ENCODE data around the gene ZC3HAV1. TPM values are rescaled to one million over a fixed set of nuclear protein-coding genes. Genes with fewer than 3 reads are reported as not detected.
"Not testable (repeated sequence)": the region's sequence is repeated elsewhere in the genome, so short reads cannot be mapped to it uniquely, and the experiment has no call there.

ZC3HAV1 gene
- total RNA-seq, 2 experiments from 2014 or later: 124 to 129 TPM

GRCh38 chr7:139078399-139078798, 31.1 kb downstream of the ZC3HAV1 start:
- H3K36me3 Mint-ChIP-seq (ENCODE audit: low read depth): peaks cover 89% of the 10 kb centered on the region
- POLR2A ChIA-PET: interaction anchor here (0.7 kb wide), 1 partner anchor 29 kb away, joined by 3 read pairs; no protein-coding TSS in a partner anchor
- H3K27me3 Mint-ChIP-seq: no peaks in the 10 kb centered on the region
- H3K4me1 Mint-ChIP-seq: peaks cover 73% of the 10 kb centered on the region
- CTCF ChIA-PET: interaction anchor here (0.6 kb wide), 1 partner anchor 12 kb away, joined by 3 read pairs; no protein-coding TSS in a partner anchor
- H3K4me3 Mint-ChIP-seq: no peak overlapping the region
- peak overlapping the region; percentile 19 for H3K27ac Mint-ChIP-seq
- no peak for DNase-seq
- no peaks in the 10 kb centered on the region for H3K9me3 Mint-ChIP-seq

- CTCF ChIA-PET: interaction anchor here (19.6 kb wide), 1 partner anchor 30 kb away, joined by 225 read pairs; no protein-coding TSS in a partner anchor
- Mint-ChIP-seq H3K36me3 (ENCODE audit: low read depth) (peaks cover 83% of the 10 kb centered on the region), H3K27ac (peak overlapping the region; percentile 76), H3K4me1 (peaks cover 71% of the 10 kb centered on the region)
- H3K4me3 Mint-ChIP-seq, POLR2A ChIA-PET, H3K27me3 Mint-ChIP-seq, H3K9me3 Mint-ChIP-seq, DNase-seq: not testable (repeated sequence)
Observed at GRCh38 chr7:139077706-139078105, 31.8 kb downstream of the ZC3HAV1 start.

- ChIA-PET CTCF (interaction anchor here (0.8 to 19.6 kb wide), 17 partner anchors 10 to 190 kb away, joined by 3 to 225 read pairs (median 6); no protein-coding TSS in a partner anchor), POLR2A (no interaction called here)
Observed at GRCh38 chr7:139075871-139076686, 33.4 kb downstream of the ZC3HAV1 start.

GRCh38 chr7:139075031-139075652, 34.4 kb downstream of the ZC3HAV1 start:
- peak overlapping the region; percentile 54 for H3K4me3 Mint-ChIP-seq
- no peaks in the 10 kb centered on the region for H3K9me3 Mint-ChIP-seq
- POLR2A ChIA-PET: interaction anchor here (0.7 kb wide), 1 partner anchor 9 kb away, joined by 3 read pairs; no protein-coding TSS in a partner anchor
- H3K27ac Mint-ChIP-seq: peak overlapping the region; percentile 70
- peaks cover 63% of the 10 kb centered on the region for H3K4me1 Mint-ChIP-seq
- peak; percentile 83 for DNase-seq
- H3K36me3 Mint-ChIP-seq (ENCODE audit: low read depth): peaks cover 77% of the 10 kb centered on the region
- no peaks in the 10 kb centered on the region for H3K27me3 Mint-ChIP-seq
- CTCF ChIA-PET: interaction anchor here (0.6 to 19.6 kb wide), 24 partner anchors 9 to 191 kb away, joined by 3 to 225 read pairs (median 5); partner anchors contain the start of gene ZC3HAV1L

More at GRCh38 chr7:139075871-139076686, 33.4 kb downstream of the ZC3HAV1 start:
- H3K9me3 Mint-ChIP-seq: no peaks in the 10 kb centered on the region
- DNase-seq: no peak
- no peak overlapping the region for H3K4me3 Mint-ChIP-seq
- H3K27ac Mint-ChIP-seq: peak overlapping the region; percentile 81
- peaks cover 72% of the 10 kb centered on the region for H3K4me1 Mint-ChIP-seq
- H3K36me3 Mint-ChIP-seq (ENCODE audit: low read depth): peaks cover 84% of the 10 kb centered on the region
- no peaks in the 10 kb centered on the region for H3K27me3 Mint-ChIP-seq

- Mint-ChIP-seq H3K4me3 (peak overlapping the region; percentile 62), H3K36me3 (ENCODE audit: low read depth) (peaks cover 71% of the 10 kb centered on the region), H3K4me1 (peaks cover 56% of the 10 kb centered on the region), H3K27ac (peak overlapping the region; percentile 79), H3K9me3 (no peaks in the 10 kb centered on the region), H3K27me3 (no peaks in the 10 kb centered on the region)
- ChIA-PET CTCF (interaction anchor here (0.7 to 19.6 kb wide), 3 partner anchors 22 to 37 kb away, joined by 3 to 225 read pairs (median 6); no protein-coding TSS in a partner anchor), POLR2A (no interaction called here)
- no peak for DNase-seq
Observed at GRCh38 chr7:139072796-139073195, 36.7 kb downstream of the ZC3HAV1 start.

GRCh38 chr7:139071680-139072079, 37.8 kb downstream of the ZC3HAV1 start:
- Mint-ChIP-seq H3K4me1 (peaks cover 61% of the 10 kb centered on the region), H3K27me3 (no peaks in the 10 kb centered on the region), H3K4me3 (peak overlapping the region; percentile 62), H3K36me3 (ENCODE audit: low read depth) (peaks cover 75% of the 10 kb centered on the region), H3K27ac (peak overlapping the region; percentile 79), H3K9me3 (no peaks in the 10 kb centered on the region)
- ChIA-PET CTCF (interaction anchor here (0.6 to 19.6 kb wide), 4 partner anchors 9 to 337 kb away, joined by 3 to 225 read pairs (median 8); no protein-coding TSS in a partner anchor), POLR2A (no interaction called here)
- peak; percentile 58 for DNase-seq

GRCh38 chr7:139068544-139069399, 40.7 kb downstream of the ZC3HAV1 start:
- peaks cover 79% of the 10 kb centered on the region for H3K36me3 Mint-ChIP-seq (ENCODE audit: low read depth)
- DNase-seq: no peak
- H3K27ac Mint-ChIP-seq: no peak overlapping the region
- POLR2A ChIA-PET: no interaction called here
- no peak overlapping the region for H3K4me3 Mint-ChIP-seq
- peaks cover 78% of the 10 kb centered on the region for H3K4me1 Mint-ChIP-seq
- CTCF ChIA-PET: interaction anchor here (0.6 to 19.6 kb wide), 6 partner anchors 10 to 317 kb away, joined by 3 to 225 read pairs (median 6); no protein-coding TSS in a partner anchor
- H3K27me3 Mint-ChIP-seq: no peaks in the 10 kb centered on the region
- no peaks in the 10 kb centered on the region for H3K9me3 Mint-ChIP-seq

GRCh38 chr7:139066315-139066714, 43.2 kb downstream of the ZC3HAV1 start:
- H3K36me3 Mint-ChIP-seq (ENCODE audit: low read depth): peaks cover 84% of the 10 kb centered on the region
- H3K27ac Mint-ChIP-seq: peak overlapping the region; percentile 60
- no peaks in the 10 kb centered on the region for H3K27me3 Mint-ChIP-seq
- ChIA-PET CTCF (interaction anchor here (0.9 to 19.6 kb wide), 5 partner anchors 9 to 49 kb away, joined by 3 to 225 read pairs (median 3); no protein-coding TSS in a partner anchor), POLR2A (interaction anchor here (1.0 kb wide), 2 partner anchors 9 to 16 kb away, joined by 3 to 4 read pairs; no protein-coding TSS in a partner anchor)
- no peaks in the 10 kb centered on the region for H3K9me3 Mint-ChIP-seq
- peaks cover 78% of the 10 kb centered on the region for H3K4me1 Mint-ChIP-seq
- H3K4me3 Mint-ChIP-seq: no peak overlapping the region
- no peak for DNase-seq

- H3K36me3 Mint-ChIP-seq (ENCODE audit: low read depth): peaks cover 90% of the 10 kb centered on the region
- no peak for DNase-seq
- ChIA-PET POLR2A (interaction anchor here (1.0 kb wide), 1 partner anchor 15 kb away, joined by 4 read pairs; no protein-coding TSS in a partner anchor), CTCF (interaction anchor here (0.5 to 19.6 kb wide), 3 partner anchors 10 to 314 kb away, joined by 4 to 225 read pairs (median 13); no protein-coding TSS in a partner anchor)
- H3K27ac Mint-ChIP-seq: peak overlapping the region; percentile 9
- H3K4me3 Mint-ChIP-seq: no peak overlapping the region
- no peaks in the 10 kb centered on the region for H3K9me3 Mint-ChIP-seq
- H3K4me1 Mint-ChIP-seq: peaks cover 83% of the 10 kb centered on the region
- no peaks in the 10 kb centered on the region for H3K27me3 Mint-ChIP-seq
Observed at GRCh38 chr7:139065323-139065722, 44.2 kb downstream of the ZC3HAV1 start.

- ChIA-PET POLR2A (no interaction called here), CTCF (interaction anchor here (0.9 to 19.6 kb wide), 6 partner anchors 8 to 34 kb away, joined by 3 to 225 read pairs (median 6); no protein-coding TSS in a partner anchor)
- H3K27ac Mint-ChIP-seq: peak overlapping the region; percentile 42
- no peak overlapping the region for H3K4me3 Mint-ChIP-seq
- peaks cover 69% of the 10 kb centered on the region for H3K4me1 Mint-ChIP-seq
- H3K27me3 Mint-ChIP-seq: no peaks in the 10 kb centered on the region
- H3K36me3 Mint-ChIP-seq (ENCODE audit: low read depth): peaks cover 83% of the 10 kb centered on the region
- H3K9me3 Mint-ChIP-seq: no peaks in the 10 kb centered on the region
- no peak for DNase-seq
Observed at GRCh38 chr7:139061416-139061815, 48.1 kb downstream of the ZC3HAV1 start.

GRCh38 chr7:139060695-139061237, 48.8 kb downstream of the ZC3HAV1 start:
- no peaks in the 10 kb centered on the region for H3K9me3 Mint-ChIP-seq
- H3K27me3 Mint-ChIP-seq: no peaks in the 10 kb centered on the region
- H3K36me3 Mint-ChIP-seq (ENCODE audit: low read depth): peaks cover 83% of the 10 kb centered on the region
- H3K4me3 Mint-ChIP-seq: no peak overlapping the region
- no peak for DNase-seq
- CTCF ChIA-PET: interaction anchor here (0.9 to 19.6 kb wide), 6 partner anchors 9 to 35 kb away, joined by 3 to 225 read pairs (median 6); no protein-coding TSS in a partner anchor
- POLR2A ChIA-PET: no interaction called here
- peak overlapping the region; percentile 42 for H3K27ac Mint-ChIP-seq
- H3K4me1 Mint-ChIP-seq: peaks cover 67% of the 10 kb centered on the region
